ENCODE results near the gene KLC4. TPM values are rescaled to one million over a fixed set of nuclear protein-coding genes. Genes with fewer than 3 reads are reported as not detected.
A peak's percentile ranks its signal among the peaks of the same experiment; 100 is the strongest.
"Not testable (repeated sequence)": the region's sequence is repeated elsewhere in the genome, so short reads cannot be mapped to it uniquely, and the experiment has no call there.

KLC4 gene
- total RNA-seq, 1 donor from 2014 or later = 16.7 TPM

DNA sequence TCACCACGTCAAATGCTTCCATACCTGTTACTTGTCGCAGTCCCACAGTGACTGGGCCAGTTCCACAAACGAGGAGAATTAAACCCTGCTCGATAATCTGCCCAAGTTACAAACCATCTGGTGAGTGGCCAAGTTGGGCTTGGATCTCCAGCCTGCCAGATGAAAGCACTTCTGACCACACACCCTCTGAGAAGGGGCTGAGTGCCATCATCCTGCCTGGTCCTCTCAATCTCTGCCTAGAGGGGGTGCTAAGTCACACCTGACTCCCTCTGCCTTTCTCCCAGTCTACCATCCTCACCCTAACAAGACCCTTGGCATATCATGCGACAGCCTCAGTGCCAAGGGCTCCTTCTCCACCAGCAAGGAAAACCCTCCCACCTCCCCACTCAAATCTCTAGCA lies 22.2 kb upstream of the KLC4 start:
- Mint-ChIP-seq H3K4me3 (peak overlapping the region; percentile 22), H3K36me3 (ENCODE audit: low read depth) (peaks cover 13% of the 10 kb centered on the region), H3K27ac (ENCODE audit: unreplicated experiment) (no peak overlapping the region), H3K4me1 (no peaks in the 10 kb centered on the region), H3K9me3 (no peaks in the 10 kb centered on the region), H3K27me3 (ENCODE audit: low read depth) (no peaks in the 10 kb centered on the region)
- TF ChIP-seq, protein P1, sequence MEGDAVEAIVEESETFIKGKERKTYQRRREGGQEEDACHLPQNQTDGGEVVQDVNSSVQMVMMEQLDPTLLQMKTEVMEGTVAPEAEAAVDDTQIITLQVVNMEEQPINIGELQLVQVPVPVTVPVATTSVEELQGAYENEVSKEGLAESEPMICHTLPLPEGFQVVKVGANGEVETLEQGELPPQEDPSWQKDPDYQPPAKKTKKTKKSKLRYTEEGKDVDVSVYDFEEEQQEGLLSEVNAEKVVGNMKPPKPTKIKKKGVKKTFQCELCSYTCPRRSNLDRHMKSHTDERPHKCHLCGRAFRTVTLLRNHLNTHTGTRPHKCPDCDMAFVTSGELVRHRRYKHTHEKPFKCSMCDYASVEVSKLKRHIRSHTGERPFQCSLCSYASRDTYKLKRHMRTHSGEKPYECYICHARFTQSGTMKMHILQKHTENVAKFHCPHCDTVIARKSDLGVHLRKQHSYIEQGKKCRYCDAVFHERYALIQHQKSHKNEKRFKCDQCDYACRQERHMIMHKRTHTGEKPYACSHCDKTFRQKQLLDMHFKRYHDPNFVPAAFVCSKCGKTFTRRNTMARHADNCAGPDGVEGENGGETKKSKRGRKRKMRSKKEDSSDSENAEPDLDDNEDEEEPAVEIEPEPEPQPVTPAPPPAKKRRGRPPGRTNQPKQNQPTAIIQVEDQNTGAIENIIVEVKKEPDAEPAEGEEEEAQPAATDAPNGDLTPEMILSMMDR (conservative IDR thresholded peaks at IDR 0.05) = no peak
- DNase-seq (ENCODE audit: low read depth, low spot score) = no peak

DNA sequence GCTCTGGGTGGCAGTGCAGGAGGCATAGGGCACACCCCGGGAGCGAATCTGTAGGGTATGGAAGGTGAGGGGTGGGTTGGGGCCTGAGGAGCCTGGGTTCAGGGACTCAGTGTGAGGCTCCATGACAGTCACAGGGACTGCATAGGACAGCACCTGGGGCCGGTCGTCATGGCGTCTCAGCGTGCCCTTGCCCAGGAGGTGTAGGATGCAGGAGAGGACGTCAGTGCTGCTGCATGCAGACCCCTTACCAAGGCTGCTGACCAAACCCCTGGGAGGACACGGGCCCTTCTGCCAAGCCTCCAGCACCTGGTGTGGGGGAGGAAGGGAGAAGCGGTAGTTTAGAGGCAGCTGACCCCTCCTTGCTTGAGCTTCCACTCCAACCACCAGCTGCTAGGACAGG lies 21.7 kb upstream of the KLC4 start:
- Mint-ChIP-seq H3K27ac (ENCODE audit: unreplicated experiment) (no peak overlapping the region), H3K36me3 (ENCODE audit: low read depth) (peaks cover 13% of the 10 kb centered on the region), H3K4me1 (no peaks in the 10 kb centered on the region), H3K9me3 (no peaks in the 10 kb centered on the region), H3K27me3 (ENCODE audit: low read depth) (no peaks in the 10 kb centered on the region), H3K4me3 (no peak overlapping the region)
- TF ChIP-seq, protein P1 (conservative IDR thresholded peaks at IDR 0.05) = no peak
- DNase-seq (ENCODE audit: low read depth, low spot score) = no peak

DNA sequence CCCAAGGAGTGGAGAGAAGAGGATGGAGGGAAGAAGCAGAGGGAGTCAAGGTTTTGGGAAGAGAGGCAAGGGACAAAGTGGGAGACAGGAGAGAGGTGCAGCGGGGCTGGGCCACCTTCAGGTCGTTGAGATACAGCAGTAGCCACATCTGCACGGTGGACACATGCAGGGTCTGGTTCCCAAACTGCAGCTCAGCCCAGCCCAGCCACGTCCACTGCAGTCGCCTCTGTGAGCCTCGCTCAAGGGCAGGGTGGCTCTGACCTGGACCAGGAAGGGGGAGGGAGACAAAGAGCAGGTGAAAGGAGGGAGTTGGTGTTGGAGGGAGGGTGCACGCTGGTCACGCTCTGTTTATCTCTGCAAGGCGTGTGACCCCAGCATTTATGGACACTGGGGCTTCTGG lies 20.7 kb upstream of the KLC4 start:
- Mint-ChIP-seq H3K36me3 (ENCODE audit: low read depth) (peaks cover 13% of the 10 kb centered on the region), H3K27me3 (ENCODE audit: low read depth) (no peaks in the 10 kb centered on the region), H3K4me1 (no peaks in the 10 kb centered on the region), H3K9me3 (no peaks in the 10 kb centered on the region), H3K27ac (ENCODE audit: unreplicated experiment) (no peak overlapping the region), H3K4me3 (no peak overlapping the region)
- DNase-seq (ENCODE audit: low read depth, low spot score) = no peak
- TF ChIP-seq, protein P1 (conservative IDR thresholded peaks at IDR 0.05) = no peak

DNA sequence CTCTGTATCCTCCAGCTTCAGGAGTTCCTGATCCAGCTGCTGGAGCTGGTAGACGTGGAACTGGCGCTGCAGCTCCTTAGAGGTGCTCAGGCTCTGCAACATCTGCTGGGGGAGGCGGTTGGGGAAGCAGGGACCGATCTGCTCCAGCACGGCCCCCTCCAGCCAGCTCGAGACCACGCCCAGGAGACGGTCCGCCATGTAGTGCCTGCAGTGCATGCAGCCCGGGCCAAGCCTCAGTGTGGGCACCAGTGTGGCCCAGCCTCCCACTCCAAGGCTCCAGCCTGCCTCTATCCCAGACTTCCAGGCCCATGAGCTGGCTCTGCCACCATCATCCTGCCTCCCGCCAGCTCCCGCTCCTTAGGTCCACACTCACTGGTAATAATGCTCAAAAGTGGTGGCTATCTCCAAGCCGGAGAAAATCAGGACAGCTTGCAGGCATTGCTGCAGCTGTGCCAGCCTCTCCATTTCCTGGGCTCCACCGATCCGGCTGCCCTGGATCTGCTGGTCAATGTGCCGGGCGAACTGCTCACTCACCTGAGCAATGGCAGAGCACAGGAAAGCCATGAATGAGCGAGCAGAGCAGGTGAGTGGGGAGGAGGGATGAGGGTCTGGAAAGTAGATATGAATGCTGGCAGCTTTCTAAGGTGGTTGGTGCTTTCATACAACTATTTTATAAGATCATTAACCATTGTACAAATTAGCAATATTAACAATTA lies 18.7 kb upstream of the KLC4 start:
- Mint-ChIP-seq H3K27me3 (ENCODE audit: low read depth) (no peaks in the 10 kb centered on the region), H3K36me3 (ENCODE audit: low read depth) (peaks cover 9% of the 10 kb centered on the region), H3K9me3 (no peaks in the 10 kb centered on the region), H3K4me1 (no peaks in the 10 kb centered on the region), H3K27ac (ENCODE audit: unreplicated experiment) (no peak overlapping the region), H3K4me3 (no peak overlapping the region)
- no peak for DNase-seq (ENCODE audit: low read depth, low spot score)
- TF ChIP-seq, protein P1 (conservative IDR thresholded peaks at IDR 0.05) = no peak

DNA sequence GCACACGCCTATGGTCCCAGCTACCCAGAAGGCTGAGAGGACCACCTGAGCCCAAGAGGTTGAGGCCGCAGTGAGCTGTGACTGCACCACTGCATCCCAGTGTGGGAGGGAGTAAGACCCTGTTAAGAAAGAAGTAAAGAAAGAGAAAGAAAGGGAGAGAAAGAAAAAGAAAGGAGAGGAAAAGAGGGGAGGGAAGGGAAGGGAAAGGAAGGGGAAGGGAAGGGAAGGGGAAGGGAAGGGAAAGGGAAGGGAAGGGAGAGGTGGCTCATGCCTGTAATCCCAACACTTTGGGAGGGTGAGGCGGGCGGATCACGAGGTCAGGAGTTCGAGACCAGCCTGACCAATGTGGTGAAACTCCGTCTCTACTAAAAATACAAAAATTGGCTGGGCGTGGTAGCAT lies 18.0 kb upstream of the KLC4 start:
- DNase-seq (ENCODE audit: low read depth, low spot score); H3K9me3 Mint-ChIP-seq; H3K36me3 Mint-ChIP-seq (ENCODE audit: low read depth); H3K4me1 Mint-ChIP-seq; H3K4me3 Mint-ChIP-seq; H3K27me3 Mint-ChIP-seq (ENCODE audit: low read depth): not testable (repeated sequence)
- peak overlapping the region; percentile 43 for H3K27ac Mint-ChIP-seq (ENCODE audit: unreplicated experiment)

DNA sequence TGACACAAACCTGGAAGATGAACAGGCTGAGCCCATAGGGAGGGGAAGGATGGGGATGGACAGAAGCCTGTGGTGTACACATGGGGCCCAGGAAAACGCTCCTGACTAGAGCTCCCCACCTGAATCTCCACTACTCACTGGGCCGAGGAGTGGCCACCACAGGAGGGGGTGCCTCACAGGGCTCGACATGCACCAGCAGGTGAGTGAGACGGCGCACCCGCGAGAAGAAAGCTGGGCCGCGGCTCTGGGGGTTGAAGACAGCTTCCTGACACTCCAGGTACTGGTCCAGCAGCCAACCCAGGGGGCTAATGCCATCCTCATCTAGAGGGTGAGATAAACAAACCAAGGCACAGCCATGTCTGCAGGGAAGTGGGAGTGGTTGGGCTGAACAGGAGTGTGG lies 16.1 kb upstream of the KLC4 start:
- DNase-seq (ENCODE audit: low read depth, low spot score) = no peak
- Mint-ChIP-seq H3K36me3 (ENCODE audit: low read depth) (peaks cover 9% of the 10 kb centered on the region), H3K4me3 (no peak overlapping the region), H3K4me1 (no peaks in the 10 kb centered on the region), H3K9me3 (no peaks in the 10 kb centered on the region), H3K27me3 (ENCODE audit: low read depth) (no peaks in the 10 kb centered on the region), H3K27ac (ENCODE audit: unreplicated experiment) (no peak overlapping the region)
- TF ChIP-seq, protein P1 (conservative IDR thresholded peaks at IDR 0.05) = no peak

Data from neural crest cell (in vitro differentiated cells).